H1 (cell line): ENCODE data around the gene ZFP64. TPM values are rescaled to one million over a fixed set of nuclear protein-coding genes. Genes with fewer than 3 reads are reported as not detected.

ENCODE experiments used
- FOSL1 ChIP-seq: IDR thresholded peaks from 2 replicates; pipeline ENCODE4 v1.6.1; 2011; ENCODE audit warnings: mild to moderate bottlenecking, low read depth, low read length, moderate library complexity; ENCODE audit not compliant: insufficient read depth
- JUND ChIP-seq: IDR thresholded peaks from 2 replicates; pipeline ENCODE4 v1.6.1; 2011; ENCODE audit warnings: mild to moderate bottlenecking, improper control_type of control experiment, low read length
- RFX5 ChIP-seq: IDR thresholded peaks from 2 replicates; pipeline ENCODE4 v1.6.1; 2011; ENCODE audit warnings: low read depth, low read length, improper control_type of control experiment, borderline replicate concordance
- RNF2 ChIP-seq: fragments of 200-900, 300-1000 bp; sonication (generic); IDR thresholded peaks from 2 replicates; pipeline ENCODE4 v1.7.1; 2016; ENCODE audit warnings: borderline replicate concordance, low read depth, mild to moderate bottlenecking, antibody characterized with exemption, low read length; ENCODE audit not compliant: poor library complexity, severe bottlenecking; ENCODE audit errors: missing control alignments
- TAF7 ChIP-seq: optimal IDR thresholded peaks from 2 replicates; pipeline ENCODE3; 2011; ENCODE audit warnings: low read depth, mild to moderate bottlenecking, inconsistent platforms, low read length, moderate library complexity, borderline replicate concordance
- TBP ChIP-seq: IDR thresholded peaks from 2 replicates; pipeline ENCODE4 v1.6.1; 2011; ENCODE audit warnings: low read depth, low read length, improper control_type of control experiment
- polyA plus RNA-seq, 7 experiments: library from polyadenylated mRNA; depleted of rRNA in 3 of 7; stranded (reverse) in 5 of 7; unstranded in 2 of 7; fragments of >200 nt in 5 of 7; fragments of 200-250 nt in 2 of 7; gene quantifications; 1 replicate in 5 of 7; 2 replicates in 1 of 7; 4 replicates in 1 of 7; pipeline versions ENCODE4 v1.2.1 to v1.2.3, GENCODE V29; 2011 to 2013; ENCODE audit warnings: missing spikeins in 2 of 7, mixed read lengths in 2 of 7
- total RNA-seq: library from RNA; stranded (reverse); fragmentation: NEBNext Ultra II Directional; extraction: Animal tissue kit (Norgen Biotek cat#: 25700); gene quantifications from 2 replicates; pipeline ENCODE4 v1.2.1, GENCODE V29; 2021

Gene ZFP64
- total and polyA plus RNA-seq, 2 of the 8 experiments (the other 6 are each of a cell fraction or from before 2014, with no cell fraction given): 25.3 to 43.7 TPM

GRCh38 chr20:52240802-52241201 lies 49.2 kb upstream of the ZFP64 start (continued):
- TF ChIP-seq TAF7 (no peak), RFX5 (no peak), JUND (no peak), RNF2 (no peak), TBP (no peak), FOSL1 (no peak)
- TF ChIP-seq, all 59 proteins: peak for 0
